ENCODE data around the gene ACTA2.

DNA sequence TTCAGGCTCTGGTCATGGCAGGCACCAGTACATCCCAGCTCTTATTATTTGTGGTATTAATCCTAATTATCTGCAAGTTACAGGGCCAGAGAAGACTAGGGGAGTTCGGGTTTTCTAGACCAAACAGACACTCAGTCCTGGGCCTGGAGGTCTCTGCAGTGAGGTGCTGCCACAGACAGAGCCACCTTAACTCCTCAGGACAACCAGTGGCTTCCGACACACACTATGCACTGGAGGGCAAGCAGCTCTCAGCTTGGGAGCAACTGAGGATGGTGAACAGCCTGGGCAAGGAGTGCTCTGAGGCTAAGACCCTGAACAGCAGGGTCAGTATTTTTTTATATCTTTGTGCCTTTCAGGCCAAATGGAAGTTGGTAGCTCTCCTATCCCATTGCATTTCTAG, 19.0 kb downstream of the ACTA2 start:
- TF ChIP-seq, protein P1, sequence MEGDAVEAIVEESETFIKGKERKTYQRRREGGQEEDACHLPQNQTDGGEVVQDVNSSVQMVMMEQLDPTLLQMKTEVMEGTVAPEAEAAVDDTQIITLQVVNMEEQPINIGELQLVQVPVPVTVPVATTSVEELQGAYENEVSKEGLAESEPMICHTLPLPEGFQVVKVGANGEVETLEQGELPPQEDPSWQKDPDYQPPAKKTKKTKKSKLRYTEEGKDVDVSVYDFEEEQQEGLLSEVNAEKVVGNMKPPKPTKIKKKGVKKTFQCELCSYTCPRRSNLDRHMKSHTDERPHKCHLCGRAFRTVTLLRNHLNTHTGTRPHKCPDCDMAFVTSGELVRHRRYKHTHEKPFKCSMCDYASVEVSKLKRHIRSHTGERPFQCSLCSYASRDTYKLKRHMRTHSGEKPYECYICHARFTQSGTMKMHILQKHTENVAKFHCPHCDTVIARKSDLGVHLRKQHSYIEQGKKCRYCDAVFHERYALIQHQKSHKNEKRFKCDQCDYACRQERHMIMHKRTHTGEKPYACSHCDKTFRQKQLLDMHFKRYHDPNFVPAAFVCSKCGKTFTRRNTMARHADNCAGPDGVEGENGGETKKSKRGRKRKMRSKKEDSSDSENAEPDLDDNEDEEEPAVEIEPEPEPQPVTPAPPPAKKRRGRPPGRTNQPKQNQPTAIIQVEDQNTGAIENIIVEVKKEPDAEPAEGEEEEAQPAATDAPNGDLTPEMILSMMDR (IDR thresholded peaks at IDR 0.05; ENCODE audit: low read length): no peak
- TF ChIP-seq EZH2 (IDR thresholded peaks at IDR 0.05; ENCODE audit: borderline replicate concordance, low read length): no peak
